ENCODE results near the gene RFESD. TPM values are rescaled to one million over a fixed set of nuclear protein-coding genes. Genes with fewer than 3 reads are reported as not detected.

RFESD gene
- total RNA-seq, 1 donor from 2014 or later, result 1.5 TPM

Other genes starting within 250 kb of the RFESD start
- gene SKIC3, start 91.8 kb upstream of the RFESD start, total RNA-seq, result 43.2 TPM
- gene ARSK, start 91.7 kb upstream of the RFESD start, total RNA-seq, result 2.2 TPM
- not detected for gene GPR150, start 26.7 kb upstream of the RFESD start, total RNA-seq
- not detected for gene SPATA9, start 36.2 kb downstream of the RFESD start, total RNA-seq
- 3.6 TPM for gene RHOBTB3, start 84.6 kb downstream of the RFESD start, total RNA-seq
- gene GLRX, start 175.9 kb downstream of the RFESD start, total RNA-seq, result 3.2 TPM

Measured in esophagus mucosa (tissue), 1 donor.